ENCODE data around the gene PDP2.

Gene PDP2

GRCh38 chr16:66834746-66835145, 45.6 kb upstream of the PDP2 start:
- no peaks in the 10 kb centered on the region for H3K36me3 ChIP-seq (replicated peaks; ENCODE audit: insufficient read depth, low read length)
- no peak overlapping the region for H3K4me2 ChIP-seq (ENCODE audit: low read depth, low read length)
- H3F3A ChIP-seq (ENCODE audit: insufficient read depth, low read length) = no peaks in the 10 kb centered on the region
- H3K4me1 ChIP-seq (ENCODE audit: low read length) = peaks cover 1% of the 10 kb centered on the region; the same call in 1 of the 2 replicates
- no peaks in the 10 kb centered on the region for H3K27me3 ChIP-seq (replicated peaks; ENCODE audit: insufficient read depth, low read length)
- H2AFZ ChIP-seq (ENCODE audit: low read length) = no peak overlapping the region
- H4K20me1 ChIP-seq (ENCODE audit: insufficient read depth, low read length) = no peaks in the 10 kb centered on the region
- no peak overlapping the region for H3K27ac ChIP-seq (ENCODE audit: low read length)
- no peaks in the 10 kb centered on the region for H3K9me2 ChIP-seq (replicated peaks; ENCODE audit: insufficient read depth, low read length)
- TF ChIP-seq EZH2phosphoT487 (IDR thresholded peaks at IDR 0.05; ENCODE audit: low read length) = no peak
- TF ChIP-seq CTCF (IDR thresholded peaks at IDR 0.05; ENCODE audit: low read length) = no peak
- no peak for TF ChIP-seq EZH2 (optimal IDR thresholded peaks at IDR 0.05; ENCODE audit: low read depth, low read length)
- DNase-seq = no peak
- no peak overlapping the region for H3K4me3 ChIP-seq (ENCODE audit: low read length)
- peaks cover 9% of the 10 kb centered on the region for H3K79me2 ChIP-seq (ENCODE audit: low read length)
- no peak overlapping the region for H3K9ac ChIP-seq (ENCODE audit: low read length)
- H3K9me3 ChIP-seq (replicated peaks; ENCODE audit: insufficient read depth, low read length) = no peaks in the 10 kb centered on the region

GRCh38 chr16:66840883-66841282, 39.4 kb upstream of the PDP2 start:
- no peaks in the 10 kb centered on the region for H3K4me1 ChIP-seq (ENCODE audit: low read length)
- no peaks in the 10 kb centered on the region for H3K36me3 ChIP-seq (replicated peaks; ENCODE audit: insufficient read depth, low read length)
- DNase-seq = no peak
- no peak overlapping the region for H2AFZ ChIP-seq (ENCODE audit: low read length)
- no peaks in the 10 kb centered on the region for H3K79me2 ChIP-seq (ENCODE audit: low read length)
- no peak overlapping the region for H3K4me3 ChIP-seq (ENCODE audit: low read length)
- no peaks in the 10 kb centered on the region for H3K27me3 ChIP-seq (replicated peaks; ENCODE audit: insufficient read depth, low read length)
- H3F3A ChIP-seq (ENCODE audit: insufficient read depth, low read length) = no peaks in the 10 kb centered on the region
- TF ChIP-seq EZH2 (optimal IDR thresholded peaks at IDR 0.05; ENCODE audit: low read depth, low read length) (no peak), EZH2phosphoT487 (IDR thresholded peaks at IDR 0.05; ENCODE audit: low read length) (no peak)
- H3K4me2 ChIP-seq (ENCODE audit: low read depth, low read length) = no peak overlapping the region
- H3K9me3 ChIP-seq (replicated peaks; ENCODE audit: insufficient read depth, low read length) = no peaks in the 10 kb centered on the region
- no peak overlapping the region for H3K9ac ChIP-seq (ENCODE audit: low read length)
- no peak overlapping the region for H3K27ac ChIP-seq (ENCODE audit: low read length)
- no peaks in the 10 kb centered on the region for H3K9me2 ChIP-seq (replicated peaks; ENCODE audit: insufficient read depth, low read length)
- H4K20me1 ChIP-seq (ENCODE audit: insufficient read depth, low read length) = no peaks in the 10 kb centered on the region

- no peaks in the 10 kb centered on the region for H3F3A ChIP-seq (ENCODE audit: insufficient read depth, low read length)
- no peaks in the 10 kb centered on the region for H3K36me3 ChIP-seq (replicated peaks; ENCODE audit: insufficient read depth, low read length)
- no peak overlapping the region for H3K27ac ChIP-seq (ENCODE audit: low read length)
- H3K4me2 ChIP-seq (ENCODE audit: low read depth, low read length) = no peak overlapping the region
- H4K20me1 ChIP-seq (ENCODE audit: insufficient read depth, low read length) = no peaks in the 10 kb centered on the region
- H3K27me3 ChIP-seq (replicated peaks; ENCODE audit: insufficient read depth, low read length) = no peaks in the 10 kb centered on the region
- H3K4me1 ChIP-seq (ENCODE audit: low read length) = no peaks in the 10 kb centered on the region
- H3K9me2 ChIP-seq (replicated peaks; ENCODE audit: insufficient read depth, low read length) = no peaks in the 10 kb centered on the region
- DNase-seq = no peak
- no peaks in the 10 kb centered on the region for H3K79me2 ChIP-seq (ENCODE audit: low read length)
- no peak overlapping the region for H3K9ac ChIP-seq (ENCODE audit: low read length)
- TF ChIP-seq EZH2phosphoT487 (IDR thresholded peaks at IDR 0.05; ENCODE audit: low read length) (no peak), EZH2 (optimal IDR thresholded peaks at IDR 0.05; ENCODE audit: low read depth, low read length) (no peak), CTCF (IDR thresholded peaks at IDR 0.05; ENCODE audit: low read length) (no peak)
- no peaks in the 10 kb centered on the region for H3K9me3 ChIP-seq (replicated peaks; ENCODE audit: insufficient read depth, low read length)
- no peak overlapping the region for H3K4me3 ChIP-seq (ENCODE audit: low read length)
- H2AFZ ChIP-seq (ENCODE audit: low read length) = no peak overlapping the region
These were observed 38.9 kb upstream of the PDP2 start for GRCh38 chr16:66841366-66841765.

- H3K9me2 ChIP-seq (replicated peaks; ENCODE audit: insufficient read depth, low read length) = no peaks in the 10 kb centered on the region
- H3K4me1 ChIP-seq (ENCODE audit: low read length) = no peaks in the 10 kb centered on the region
- no peak overlapping the region for H3K9ac ChIP-seq (ENCODE audit: low read length)
- H3F3A ChIP-seq (ENCODE audit: insufficient read depth, low read length) = no peaks in the 10 kb centered on the region
- TF ChIP-seq EZH2phosphoT487 (IDR thresholded peaks at IDR 0.05; ENCODE audit: low read length) = no peak
- TF ChIP-seq EZH2 (optimal IDR thresholded peaks at IDR 0.05; ENCODE audit: low read depth, low read length) = no peak
- no peak for TF ChIP-seq CTCF (IDR thresholded peaks at IDR 0.05; ENCODE audit: low read length)
- no peaks in the 10 kb centered on the region for H3K36me3 ChIP-seq (replicated peaks; ENCODE audit: insufficient read depth, low read length)
- no peaks in the 10 kb centered on the region for H4K20me1 ChIP-seq (ENCODE audit: insufficient read depth, low read length)
- H2AFZ ChIP-seq (ENCODE audit: low read length) = no peak overlapping the region
- no peak overlapping the region for H3K4me2 ChIP-seq (ENCODE audit: low read depth, low read length)
- H3K27ac ChIP-seq (ENCODE audit: low read length) = no peak overlapping the region
- DNase-seq = no peak
- no peaks in the 10 kb centered on the region for H3K79me2 ChIP-seq (ENCODE audit: low read length)
- no peak overlapping the region for H3K4me3 ChIP-seq (ENCODE audit: low read length)
- H3K9me3 ChIP-seq (replicated peaks; ENCODE audit: insufficient read depth, low read length) = no peaks in the 10 kb centered on the region
- no peaks in the 10 kb centered on the region for H3K27me3 ChIP-seq (replicated peaks; ENCODE audit: insufficient read depth, low read length)
These were observed 37.5 kb upstream of the PDP2 start for GRCh38 chr16:66842765-66843164.

All from MM.1S (cell line).